Hematopoietic multipotent progenitor cell (in vitro differentiated cells): ENCODE results near the gene GASK1A. TPM values are rescaled to one million over a fixed set of nuclear protein-coding genes. Genes with fewer than 3 reads are reported as not detected.
A peak's percentile ranks its signal among the peaks of the same experiment; 100 is the strongest.

Experiments used
- DNase-seq, 3 donors: peaks; one replicate each; pipeline ENCODE4 v3.0.0-alpha.2; 2011 to 2015; ENCODE audit warnings: low read depth in 2 of 3, low spot score in 2 of 3
- total RNA-seq: library from RNA; depleted of rRNA; stranded (reverse); fragments of >200 nt; gene quantifications from one replicate; pipeline ENCODE4 v1.2.3, GENCODE V29; 2012

The GASK1A gene
- total RNA-seq, 1 donor, result 1.6 TPM

DNA sequence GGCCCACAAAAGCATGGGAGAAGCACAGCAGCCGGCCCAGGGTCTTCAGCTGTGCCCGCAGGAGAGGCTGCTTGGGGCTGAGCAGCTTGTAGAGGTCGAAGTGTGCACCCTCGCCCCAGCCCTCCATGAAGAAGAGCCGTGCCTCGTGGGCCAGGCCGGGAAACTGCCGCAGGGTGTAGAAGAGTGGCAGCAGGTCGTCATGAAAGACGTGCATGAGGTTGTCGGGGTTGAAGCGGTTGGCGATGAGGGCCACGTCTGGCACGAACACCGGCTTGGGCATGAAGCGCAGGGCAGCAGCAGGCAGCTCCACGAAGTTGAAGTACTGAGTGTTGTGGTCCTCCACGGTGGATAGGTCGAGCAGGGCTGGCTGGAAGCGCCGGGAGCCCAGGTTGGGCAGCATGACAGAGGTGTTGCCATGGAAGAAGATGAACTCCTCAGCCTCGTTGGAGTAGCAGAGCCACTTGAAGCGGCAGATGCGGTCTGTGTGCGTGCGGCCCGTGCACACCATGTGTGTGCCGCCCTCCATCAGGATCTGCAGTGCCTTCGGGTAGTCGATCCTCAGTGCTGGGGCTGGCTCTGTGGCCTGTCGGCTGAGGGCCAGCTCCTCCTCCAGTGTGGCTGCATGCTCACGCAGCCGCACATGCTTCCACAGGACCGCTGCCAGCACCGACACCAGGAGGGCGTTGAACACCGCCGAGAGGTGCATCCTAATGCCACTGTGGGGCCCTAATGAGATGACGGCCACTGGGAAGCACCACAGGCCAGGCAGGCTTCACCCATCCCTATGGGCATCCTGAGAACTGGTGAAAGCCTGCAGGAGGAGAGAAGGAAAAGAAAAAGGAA lies 101.8 kb downstream of the GASK1A start:
- no peak for DNase-seq

DNA sequence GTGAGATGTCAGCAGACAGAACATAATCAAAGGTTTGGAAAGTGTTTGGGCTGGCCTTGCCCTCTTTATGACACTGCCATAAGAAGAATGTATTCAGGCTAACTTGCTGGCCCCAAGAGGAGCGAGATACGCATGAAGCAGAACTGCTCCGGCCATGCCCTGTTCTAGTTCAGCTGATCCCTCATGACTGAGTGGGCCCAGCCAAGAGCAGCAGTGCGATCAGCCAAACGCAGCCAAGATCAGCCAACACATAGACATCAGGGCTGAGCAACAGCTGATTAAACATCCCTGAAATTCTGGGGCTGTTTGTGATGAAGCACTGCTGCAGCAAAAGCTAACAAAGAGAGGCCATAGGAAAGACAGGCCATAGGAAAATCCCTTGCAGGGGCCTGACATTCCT lies 102.7 kb downstream of the GASK1A start:
- no peak for DNase-seq

DNA sequence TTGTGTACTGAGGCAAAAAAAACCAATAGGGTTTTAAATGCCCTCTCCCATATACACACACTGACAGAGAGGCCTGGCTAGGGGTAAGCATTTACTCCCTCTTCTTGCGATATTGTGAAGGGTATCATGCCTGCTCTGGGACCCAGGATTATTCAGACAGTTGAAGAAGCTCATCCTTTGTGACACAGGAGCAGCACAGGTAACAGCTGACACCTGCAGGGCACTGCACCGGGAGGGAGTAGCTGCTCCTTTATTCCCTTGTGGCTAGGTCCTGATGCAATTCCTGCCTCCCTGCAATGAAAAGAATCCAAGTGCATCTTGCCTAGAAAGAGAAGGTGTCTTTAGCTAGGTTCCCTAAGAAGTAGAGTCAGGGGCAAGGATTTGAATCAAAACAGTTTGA lies 103.3 kb downstream of the GASK1A start:
- no peak for DNase-seq

DNA sequence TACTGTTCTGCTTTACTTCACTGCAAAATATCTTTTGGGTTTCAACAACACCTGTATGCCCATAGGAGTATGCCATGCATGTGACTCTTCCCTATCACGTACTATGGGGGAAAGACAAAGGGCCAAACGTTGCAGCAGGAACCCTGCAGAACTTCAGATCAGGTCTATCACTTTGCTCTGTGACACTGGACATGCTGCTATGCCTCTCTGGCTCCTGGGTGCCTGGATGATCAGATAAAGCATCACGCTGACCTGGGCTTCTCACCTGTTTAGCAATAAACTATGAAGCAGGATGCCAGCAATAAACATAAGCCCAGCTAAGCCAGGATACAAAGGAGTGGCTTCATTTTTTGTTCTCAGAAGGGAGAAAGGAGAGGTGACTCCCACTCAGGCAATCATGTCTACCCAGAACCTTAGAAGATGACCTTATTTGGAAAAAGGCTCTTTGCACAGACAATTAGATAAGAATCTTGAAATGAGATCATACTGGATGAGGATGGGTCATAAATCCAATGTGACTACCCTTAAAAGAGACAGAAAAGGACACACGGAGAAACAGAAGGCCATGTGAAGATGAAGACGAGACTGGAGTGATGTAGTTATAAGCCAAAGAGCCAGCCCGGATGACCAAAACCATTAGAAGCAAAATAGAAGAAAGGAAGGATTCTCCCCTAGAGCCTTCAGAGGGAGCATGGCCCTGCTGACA lies 107.5 kb downstream of the GASK1A start:
- no peak for DNase-seq

DNA sequence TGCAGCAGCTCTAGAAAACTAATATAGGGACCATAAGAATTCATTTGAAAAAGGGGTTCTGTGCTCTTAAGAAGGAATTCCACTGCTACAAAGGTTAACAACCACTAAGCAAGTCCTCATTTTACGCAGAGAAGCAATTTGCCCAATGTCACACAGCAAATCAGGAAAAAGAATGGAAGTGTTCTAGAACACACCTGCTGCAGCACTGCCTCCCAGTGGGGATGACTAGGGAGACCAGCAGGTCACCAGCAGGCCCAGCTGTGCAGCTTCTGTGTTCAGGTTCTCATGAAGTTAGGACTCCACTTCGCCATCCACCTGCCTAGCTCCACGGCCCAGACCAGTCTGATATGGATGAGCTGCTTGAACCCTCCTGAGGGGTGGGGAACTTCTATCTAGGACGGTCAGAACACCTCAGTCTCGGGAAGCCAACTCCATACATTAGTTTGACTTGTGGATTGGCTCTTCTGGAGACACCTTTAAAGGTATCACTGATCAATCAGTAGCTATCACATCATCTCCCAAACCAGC lies 108.2 kb downstream of the GASK1A start:
- DNase-seq, result peak in 1 of 3 donors; percentile 14

DNA sequence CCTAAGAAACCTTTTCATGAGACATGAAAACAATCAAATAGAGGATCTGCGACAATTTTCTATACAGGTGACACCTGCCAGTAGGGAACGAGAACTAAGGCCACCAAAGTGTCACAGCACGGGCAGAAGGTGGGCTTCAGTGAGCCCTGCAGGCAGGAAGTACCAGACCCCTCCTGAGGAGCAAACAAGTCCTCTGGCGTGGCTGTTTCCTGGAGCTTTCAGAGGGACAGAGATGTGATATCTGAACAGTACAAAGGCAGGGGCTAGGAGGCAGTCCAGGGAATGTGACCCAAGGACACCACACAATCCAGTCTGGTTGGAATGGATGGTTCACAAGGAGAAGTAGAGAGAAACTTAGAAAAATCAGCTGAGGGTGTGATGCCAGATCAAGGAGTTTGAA lies 110.0 kb downstream of the GASK1A start:
- no peak for DNase-seq

DNA sequence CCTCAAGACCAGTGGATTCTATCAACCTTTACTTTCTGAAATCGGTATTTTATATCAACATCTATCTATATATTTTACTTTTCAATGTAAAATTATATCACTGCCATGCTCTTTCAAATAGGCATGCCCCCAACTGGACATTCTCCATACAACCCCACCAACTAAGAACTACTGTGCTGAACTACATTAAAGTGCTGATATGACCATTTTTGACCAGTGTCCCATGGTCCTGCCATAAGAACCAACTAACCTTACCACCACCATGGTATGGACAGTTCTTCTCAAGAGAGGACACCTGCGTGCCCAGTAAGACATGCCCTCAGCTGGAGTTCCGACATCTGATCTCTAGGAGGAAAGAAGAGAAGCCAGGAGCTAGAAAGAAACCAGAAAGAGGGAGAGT lies 111.1 kb downstream of the GASK1A start:
- DNase-seq, result no peak

DNA sequence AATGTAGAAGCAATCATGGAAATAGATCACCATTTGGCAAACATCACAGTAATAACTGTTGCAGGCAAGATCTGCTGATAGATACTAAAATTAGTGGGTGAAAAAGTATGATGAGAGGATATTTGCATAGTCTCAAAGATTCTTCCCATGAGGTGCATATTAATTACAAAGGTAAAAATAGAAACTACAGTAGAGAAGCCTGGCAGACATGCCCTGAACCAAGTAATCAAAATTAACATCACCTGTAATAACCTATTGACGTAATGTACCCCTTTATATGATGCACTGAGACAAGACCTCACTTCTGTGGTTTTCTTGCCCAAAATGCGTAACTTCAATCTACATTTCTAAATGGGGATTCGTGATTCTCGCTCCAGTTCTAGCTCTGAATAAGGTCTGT lies 112.4 kb downstream of the GASK1A start:
- no peak for DNase-seq

DNA sequence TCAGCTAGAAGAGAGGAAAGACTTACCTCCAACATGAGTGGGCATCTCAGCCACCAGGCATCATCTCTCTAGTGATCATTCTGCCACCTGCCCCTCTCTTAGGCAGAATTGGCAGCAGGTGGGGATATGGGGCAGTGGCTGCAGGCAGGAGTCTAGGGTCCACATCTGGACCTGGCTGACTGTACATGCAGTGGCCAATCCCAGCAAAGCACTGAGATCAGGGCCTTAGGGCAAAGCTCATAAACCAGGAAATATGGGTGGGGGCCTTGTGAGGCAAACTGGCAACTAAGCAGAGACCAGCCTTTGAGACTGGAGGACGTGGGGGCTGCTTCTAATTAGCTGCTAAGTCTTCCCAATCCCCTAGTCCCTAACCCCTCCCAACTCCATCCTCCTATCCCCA lies 113.9 kb downstream of the GASK1A start:
- no peak for DNase-seq

DNA sequence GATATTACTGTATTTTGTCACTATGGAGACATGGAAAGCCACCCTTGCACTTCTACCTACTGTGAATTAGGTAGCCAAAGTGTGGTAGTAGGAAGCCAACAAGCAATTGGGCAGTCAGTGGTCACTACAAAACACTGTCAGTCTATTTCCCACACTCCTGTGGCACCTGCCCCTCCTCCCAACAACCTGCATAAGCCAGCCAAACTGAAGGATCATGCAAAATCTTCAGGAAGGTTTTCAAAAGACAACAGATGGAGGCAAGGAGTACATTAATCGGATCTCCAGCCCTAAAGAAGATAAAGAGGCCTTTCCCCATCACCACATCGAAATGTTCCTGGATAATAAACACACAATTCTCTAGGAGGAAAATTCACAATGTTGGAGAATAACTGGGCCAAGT lies 114.9 kb downstream of the GASK1A start:
- DNase-seq, result no peak

DNA sequence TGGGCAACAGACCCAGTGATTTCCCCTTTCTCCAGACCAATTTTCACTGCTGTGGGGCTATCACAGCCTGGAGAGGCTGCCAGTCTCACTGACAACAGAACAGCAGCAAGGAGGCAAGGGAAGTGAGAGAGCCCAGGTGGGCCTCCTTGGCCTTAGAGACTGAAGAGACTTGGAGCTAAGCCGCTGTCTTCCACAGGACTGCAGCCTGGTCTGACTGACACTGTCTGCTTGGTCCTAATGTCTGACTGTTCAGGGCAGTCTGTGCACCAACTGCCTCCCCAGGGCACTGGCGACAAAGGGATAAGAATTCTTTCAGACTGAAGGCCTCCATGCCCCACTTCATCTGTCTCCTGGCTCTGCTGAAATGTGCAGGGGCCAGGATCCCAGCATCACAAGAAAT lies 115.3 kb downstream of the GASK1A start:
- no peak for DNase-seq

DNA sequence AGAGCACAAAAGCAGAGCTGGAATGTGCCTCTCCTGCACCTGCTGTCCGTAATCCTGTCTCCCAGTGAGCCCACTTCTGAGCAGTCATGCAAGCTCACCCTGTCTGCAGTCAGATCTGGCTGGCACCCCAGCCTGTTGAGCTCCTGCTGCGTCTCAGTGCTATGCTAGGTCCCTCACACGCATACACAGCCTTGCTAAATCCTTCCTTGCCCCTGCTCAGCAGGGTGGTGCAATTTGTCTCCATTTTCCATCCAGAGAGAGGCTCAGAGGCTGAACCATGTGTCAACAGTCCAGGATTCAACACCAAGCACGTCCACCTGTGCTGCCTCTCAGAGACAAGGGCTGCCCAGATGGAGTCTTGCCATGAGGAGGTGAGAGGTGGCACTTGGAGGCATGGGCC lies 115.7 kb downstream of the GASK1A start:
- no peak for DNase-seq

DNA sequence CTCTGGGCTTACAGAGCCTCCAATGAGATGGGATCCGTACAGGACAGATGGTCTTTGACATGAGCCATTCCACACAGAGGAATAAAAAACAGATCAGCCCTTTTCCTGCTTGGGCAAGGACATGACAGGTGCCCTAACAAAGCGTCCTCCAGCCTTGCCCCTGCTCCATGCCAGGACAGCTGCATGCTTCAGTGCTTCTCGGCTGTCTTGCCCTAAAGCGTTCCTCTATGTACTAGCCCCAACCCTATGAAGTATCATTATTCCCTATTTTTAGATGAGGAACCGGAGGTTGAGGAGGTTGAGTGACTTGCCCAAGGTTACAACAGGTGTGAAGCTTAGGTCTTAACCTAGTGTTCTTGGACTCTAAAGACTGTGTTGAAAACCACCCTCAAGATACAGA lies 116.3 kb downstream of the GASK1A start:
- DNase-seq, result no peak

DNA sequence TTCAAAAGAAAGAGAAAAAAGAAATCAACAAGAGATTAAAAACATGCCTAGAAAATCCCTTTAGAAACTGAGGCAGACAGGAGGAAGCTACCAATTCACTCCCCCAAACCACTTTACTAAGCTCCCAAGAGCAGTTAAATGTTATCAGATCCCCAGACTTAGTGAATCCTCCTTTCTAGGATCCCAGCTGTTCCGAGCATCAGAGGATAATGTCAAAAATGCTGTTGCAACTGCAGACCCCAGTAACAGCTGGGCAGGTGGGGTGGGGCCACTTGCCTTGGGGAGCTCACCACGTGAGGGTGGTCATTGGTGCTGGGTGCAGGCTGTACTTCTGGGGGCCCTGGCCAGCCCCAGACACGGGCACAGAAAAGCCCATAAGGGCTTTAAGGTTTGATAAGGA lies 117.7 kb downstream of the GASK1A start:
- DNase-seq, result no peak

DNA sequence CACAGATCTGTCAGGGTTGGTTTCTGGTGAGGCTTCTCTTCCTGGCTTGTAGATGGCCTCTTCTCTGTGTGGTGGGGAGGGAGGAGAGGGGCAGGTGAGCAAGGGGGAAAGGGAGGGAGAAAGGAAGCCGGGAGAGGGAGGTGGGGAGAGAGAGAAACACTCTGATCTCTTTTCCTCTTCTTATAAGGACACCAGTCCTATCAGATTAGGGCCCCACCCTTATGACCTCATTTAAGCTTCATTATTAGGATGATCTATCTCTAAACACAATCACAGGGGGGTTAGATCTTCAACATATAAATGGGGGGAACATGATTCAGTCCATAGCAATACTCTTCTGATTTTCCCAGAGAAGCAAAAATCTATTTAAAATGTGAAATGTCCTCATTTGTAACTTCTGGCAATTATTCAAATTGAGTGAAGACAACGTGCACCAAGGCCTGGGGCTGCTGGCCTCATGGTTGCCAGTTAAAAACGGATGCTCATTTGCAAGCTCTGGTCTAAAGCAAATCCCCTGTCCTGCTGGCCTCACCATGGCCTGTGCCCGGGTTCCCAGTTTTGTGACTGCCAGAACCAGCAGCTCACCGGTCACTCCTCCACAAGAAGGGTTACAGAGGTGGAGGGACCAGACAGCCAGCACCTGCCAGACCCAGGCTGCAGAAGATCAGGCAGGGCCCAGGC lies 118.4 kb downstream of the GASK1A start:
- DNase-seq, result no peak

DNA sequence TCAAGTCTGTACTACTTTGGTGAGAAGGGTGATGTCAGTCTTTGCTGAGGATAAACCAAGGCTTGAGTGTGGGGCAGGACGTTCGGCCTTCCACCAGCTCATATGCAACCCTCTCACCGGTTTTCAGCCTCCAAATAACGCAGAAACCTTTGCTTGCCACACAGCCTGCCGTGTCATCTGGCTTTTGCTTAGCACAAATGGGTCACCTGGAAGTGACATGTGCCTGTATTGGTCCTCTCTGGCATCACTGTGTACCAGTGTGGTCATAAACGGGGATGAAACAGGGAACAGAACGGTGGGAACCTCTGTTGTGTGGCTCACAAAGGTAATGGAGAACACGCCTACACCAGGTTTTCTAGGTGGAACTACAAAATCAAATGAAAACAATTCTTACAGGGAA lies 119.7 kb downstream of the GASK1A start:
- DNase-seq, result no peak

DNA sequence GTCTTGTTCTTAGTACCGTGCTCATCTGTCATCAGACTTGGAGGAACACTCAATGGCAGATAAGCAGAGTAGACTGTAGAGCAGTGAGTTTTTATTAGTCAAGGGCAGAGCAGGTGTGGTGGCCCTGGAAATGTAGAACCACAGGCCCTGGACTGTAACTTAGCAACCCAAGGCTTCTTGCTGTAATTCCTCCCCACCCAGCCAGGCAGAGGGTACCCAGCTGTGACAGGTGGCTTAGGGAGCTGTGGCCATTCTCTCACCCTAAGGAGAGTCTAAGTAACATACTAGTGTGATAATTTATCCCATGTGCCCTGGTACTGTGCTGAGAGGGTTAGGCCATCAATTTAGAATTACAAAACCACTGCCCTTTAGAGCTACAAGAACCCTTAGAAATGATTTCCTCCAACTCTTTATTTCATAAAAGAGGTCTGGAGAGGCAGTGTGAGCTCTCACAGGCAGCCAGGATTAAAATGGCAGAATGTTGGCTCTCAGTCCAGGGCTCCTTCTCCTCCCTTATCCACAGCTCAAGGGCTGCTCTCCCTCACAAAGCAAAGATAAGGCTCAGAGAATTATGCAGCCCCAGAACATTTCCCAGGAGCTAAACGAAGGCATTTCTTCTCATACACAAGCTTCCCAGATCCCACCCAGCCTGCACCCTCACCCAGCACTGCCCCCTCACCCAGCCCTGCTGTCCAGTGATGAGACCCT lies 123.8 kb downstream of the GASK1A start:
- no peak for DNase-seq

DNA sequence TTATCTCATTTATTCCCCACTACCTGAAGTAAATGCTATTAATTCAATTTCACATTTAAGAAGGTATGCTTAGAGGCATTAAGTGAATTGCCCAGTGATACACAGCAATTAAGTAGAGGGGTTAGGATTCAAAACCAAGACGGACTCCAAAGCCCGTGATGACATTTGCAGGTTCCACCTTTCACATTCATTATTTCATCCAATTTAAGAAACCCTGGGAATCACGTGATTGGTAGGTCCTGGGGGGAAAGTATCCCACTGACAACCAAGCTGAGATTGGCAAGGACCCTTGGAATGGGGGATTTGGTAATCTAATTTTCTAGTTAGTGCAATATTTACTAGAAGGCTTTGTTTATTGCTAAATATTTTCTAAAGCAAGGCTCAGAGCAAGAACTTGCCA lies 124.9 kb downstream of the GASK1A start:
- DNase-seq, result no peak

DNA sequence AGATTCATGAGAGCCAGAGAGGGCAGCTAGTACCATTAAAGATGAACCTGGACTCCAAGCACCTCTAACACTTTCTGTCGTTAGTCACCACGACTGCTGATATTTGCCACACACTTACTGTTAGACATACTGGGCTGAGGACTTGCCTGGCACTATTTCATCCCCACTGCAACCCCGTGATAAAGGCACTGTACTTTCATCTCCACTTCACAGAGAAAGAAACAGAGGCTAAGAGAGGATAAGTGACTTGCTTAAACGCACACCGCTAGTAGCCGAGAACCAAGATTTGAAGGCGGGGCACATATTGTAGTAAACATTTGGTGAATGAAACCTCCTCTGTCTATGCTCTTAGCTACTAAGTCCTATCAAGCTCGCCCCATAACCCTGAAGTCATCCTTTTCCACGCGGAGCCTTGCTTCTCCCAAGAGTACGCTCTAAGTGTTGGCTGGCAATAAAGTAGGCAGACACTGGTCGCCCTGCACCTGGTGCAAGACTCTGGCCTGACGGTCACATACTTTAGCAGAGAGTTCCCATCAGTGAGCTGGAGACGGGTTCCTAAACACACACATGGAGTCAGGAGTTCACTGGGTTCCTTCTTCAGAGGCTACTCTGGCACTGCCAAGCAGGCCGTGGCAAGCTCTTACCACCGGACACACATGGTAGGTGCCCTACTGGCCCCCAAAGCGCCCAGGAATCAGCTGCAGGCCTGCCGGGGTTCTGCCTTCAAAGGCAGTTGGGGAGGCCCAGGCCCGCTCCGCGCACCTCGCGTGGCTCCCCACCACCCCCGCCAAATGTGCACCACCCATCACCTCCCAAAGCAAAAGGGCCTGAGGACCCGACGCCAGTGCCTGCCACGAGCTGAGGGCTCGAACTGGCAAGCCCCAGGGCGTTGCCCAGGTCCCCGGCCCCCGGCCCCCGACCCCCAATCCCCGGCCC lies 125.8 kb downstream of the GASK1A start:
- DNase-seq, result peak in 1 of 3 donors; percentile 5
